Chondrocyte (in vitro differentiated cells): ENCODE data around the gene ENPP6. TPM values are rescaled to one million over a fixed set of nuclear protein-coding genes. Genes with fewer than 3 reads are reported as not detected.

ENCODE experiments used
- DNase-seq: peaks from one replicate; pipeline ENCODE4 v3.0.0; 2021; ENCODE audit warnings: mixed read lengths, low spot score
- H3K27ac Mint-ChIP-seq: one replicate; pipeline ENCODE4 v1.8.0; 2021; ENCODE audit warnings: mild to moderate bottlenecking, moderate library complexity, mixed read lengths; ENCODE audit not compliant: unreplicated experiment
- H3K27me3 Mint-ChIP-seq: 2 replicates; pipeline ENCODE4 v1.8.0; 2021; ENCODE audit warnings: low read depth, mixed read lengths
- H3K36me3 Mint-ChIP-seq: 2 replicates; pipeline ENCODE4 v1.8.0; 2021; ENCODE audit warnings: low read depth, mixed read lengths
- H3K4me1 Mint-ChIP-seq: 2 replicates; pipeline ENCODE4 v1.8.0; 2021; ENCODE audit warnings: low read depth, mild to moderate bottlenecking, mixed read lengths
- H3K4me3 Mint-ChIP-seq: one replicate; pipeline ENCODE4 v1.8.0; 2021; ENCODE audit warnings: mild to moderate bottlenecking, moderate library complexity, mixed read lengths; ENCODE audit not compliant: unreplicated experiment
- H3K9me3 Mint-ChIP-seq: 2 replicates; pipeline ENCODE4 v1.8.0; 2021; ENCODE audit warnings: low read depth, mixed read lengths
- CTCF ChIP-seq: fragments of 200-600 bp; sonication (generic); IDR thresholded peaks from 2 replicates; pipeline ENCODE4 v1.5.0; 2021; ENCODE audit warnings: antibody characterized with exemption, mild to moderate bottlenecking, moderate library complexity
- total RNA-seq: library from RNA; stranded (reverse); gene quantifications from 3 replicates; pipeline ENCODE4 v1.2.1, GENCODE V29; 2021

The ENPP6 gene
- total RNA-seq, 1 donor from 2014 or later: not detected

- H3K4me1 Mint-ChIP-seq: no peaks in the 10 kb centered on the region
Observed at GRCh38 chr4:184046148-184046547, 171.5 kb downstream of the ENPP6 start.

GRCh38 chr4:184041156-184041555 is 176.5 kb downstream of the ENPP6 start:
- H3K36me3 Mint-ChIP-seq: peaks cover 6% of the 10 kb centered on the region
- H3K27me3 Mint-ChIP-seq: peaks cover 24% of the 10 kb centered on the region
- no peak for DNase-seq
- no peak overlapping the region for H3K27ac Mint-ChIP-seq
- no peak for TF ChIP-seq CTCF
- no peak overlapping the region for H3K4me3 Mint-ChIP-seq
- H3K4me1 Mint-ChIP-seq: no peaks in the 10 kb centered on the region
- peaks cover 32% of the 10 kb centered on the region for H3K9me3 Mint-ChIP-seq

More at GRCh38 chr4:184046148-184046547, 171.5 kb downstream of the ENPP6 start:
- peaks cover 6% of the 10 kb centered on the region for H3K36me3 Mint-ChIP-seq
- peaks cover 4% of the 10 kb centered on the region for H3K27me3 Mint-ChIP-seq
- H3K4me3 Mint-ChIP-seq: no peak overlapping the region
- peaks cover 45% of the 10 kb centered on the region for H3K9me3 Mint-ChIP-seq
- no peak for TF ChIP-seq CTCF
- no peak overlapping the region for H3K27ac Mint-ChIP-seq
- no peak for DNase-seq

- Mint-ChIP-seq H3K4me1 (no peaks in the 10 kb centered on the region), H3K27ac (no peak overlapping the region), H3K27me3 (peaks cover 25% of the 10 kb centered on the region), H3K36me3 (peaks cover 2% of the 10 kb centered on the region), H3K9me3 (peaks cover 21% of the 10 kb centered on the region), H3K4me3 (no peak overlapping the region)
- no peak for TF ChIP-seq CTCF
- no peak for DNase-seq
Observed at GRCh38 chr4:184039963-184040383, 177.7 kb downstream of the ENPP6 start.
